ENCODE data around the gene TARS2.

TARS2 gene

GRCh38 chr1:150543500-150544143, 56.4 kb downstream of the TARS2 start:
- DNase-seq = no peak

DNA sequence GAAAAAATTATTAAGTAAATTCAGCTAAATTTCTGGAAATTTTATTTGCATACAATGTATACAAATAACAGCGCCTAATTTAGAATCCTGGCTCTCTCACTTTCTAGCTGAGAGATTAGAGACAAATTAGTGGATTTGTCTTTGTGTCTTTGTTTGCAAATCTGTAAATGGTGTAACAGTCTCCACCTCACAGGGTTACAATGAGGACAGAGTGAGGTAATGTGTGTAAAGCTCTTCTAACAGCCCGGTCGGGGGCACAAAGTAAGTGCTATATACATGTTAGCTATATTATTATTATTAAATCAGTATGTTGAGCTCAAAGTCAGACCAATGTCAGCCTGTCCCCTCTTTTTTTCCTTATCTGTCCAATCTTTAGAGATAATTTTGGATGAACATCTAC, 57.0 kb downstream of the TARS2 start:
- no peak for DNase-seq

GRCh38 chr1:150545486-150546032, 58.3 kb downstream of the TARS2 start:
- DNase-seq = no peak

- DNase-seq = no peak
Measured at GRCh38 chr1:150546294-150546937, 59.2 kb downstream of the TARS2 start.

GRCh38 chr1:150548324-150548631, 61.1 kb downstream of the TARS2 start:
- DNase-seq = no peak

- DNase-seq = no peak
Measured at GRCh38 chr1:150548632-150549495, 61.6 kb downstream of the TARS2 start, which contains the start of gene ADAMTSL4. ADAMTSL4 (plus strand) TSS chr1:150549408; CDS start chr1:150552289, 2,881 bp downstream.

- no peak for DNase-seq
Measured at GRCh38 chr1:150549496-150550221, 62.4 kb downstream of the TARS2 start.

DNA sequence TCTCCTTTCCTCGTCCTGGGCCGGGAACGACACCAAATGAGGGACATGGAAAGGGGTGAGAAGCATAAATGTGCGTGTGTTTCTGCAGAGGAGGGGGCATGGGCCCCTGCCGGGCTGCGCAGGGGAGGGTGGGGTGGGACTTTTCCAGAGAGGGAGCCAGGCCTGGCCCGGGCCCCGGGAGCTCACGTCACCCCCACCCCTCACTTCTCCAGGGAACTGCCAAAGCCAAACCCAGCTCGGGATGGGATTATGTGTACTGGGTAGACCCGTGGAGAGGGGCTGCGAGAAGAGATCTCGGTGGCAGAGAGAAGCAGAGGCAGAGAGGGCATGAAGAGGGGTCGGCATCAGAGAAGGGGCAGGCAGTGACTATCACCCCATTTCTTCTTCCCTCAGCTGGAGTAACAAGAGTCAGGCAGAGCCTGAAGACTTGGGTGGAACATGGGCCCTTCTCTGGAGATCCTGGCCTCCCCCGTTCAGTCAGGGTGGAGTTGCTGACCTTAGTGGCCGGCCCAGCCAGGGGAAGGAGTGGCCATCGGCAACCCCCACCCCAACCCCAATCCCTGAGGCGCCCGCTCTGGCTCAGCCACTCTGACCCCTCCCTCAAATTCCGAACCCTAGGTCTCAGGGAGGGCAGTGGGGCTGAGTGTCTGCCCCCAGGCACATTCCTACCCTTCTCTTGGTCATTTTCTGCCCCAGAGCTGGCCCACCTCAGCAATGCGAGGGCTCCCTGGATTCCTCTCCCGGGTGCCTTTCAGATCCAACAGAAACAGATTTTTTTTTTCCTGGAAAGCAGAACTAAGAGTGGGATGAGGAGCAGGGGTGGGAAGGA, 63.2 kb downstream of the TARS2 start:
- no peak for DNase-seq

DNA sequence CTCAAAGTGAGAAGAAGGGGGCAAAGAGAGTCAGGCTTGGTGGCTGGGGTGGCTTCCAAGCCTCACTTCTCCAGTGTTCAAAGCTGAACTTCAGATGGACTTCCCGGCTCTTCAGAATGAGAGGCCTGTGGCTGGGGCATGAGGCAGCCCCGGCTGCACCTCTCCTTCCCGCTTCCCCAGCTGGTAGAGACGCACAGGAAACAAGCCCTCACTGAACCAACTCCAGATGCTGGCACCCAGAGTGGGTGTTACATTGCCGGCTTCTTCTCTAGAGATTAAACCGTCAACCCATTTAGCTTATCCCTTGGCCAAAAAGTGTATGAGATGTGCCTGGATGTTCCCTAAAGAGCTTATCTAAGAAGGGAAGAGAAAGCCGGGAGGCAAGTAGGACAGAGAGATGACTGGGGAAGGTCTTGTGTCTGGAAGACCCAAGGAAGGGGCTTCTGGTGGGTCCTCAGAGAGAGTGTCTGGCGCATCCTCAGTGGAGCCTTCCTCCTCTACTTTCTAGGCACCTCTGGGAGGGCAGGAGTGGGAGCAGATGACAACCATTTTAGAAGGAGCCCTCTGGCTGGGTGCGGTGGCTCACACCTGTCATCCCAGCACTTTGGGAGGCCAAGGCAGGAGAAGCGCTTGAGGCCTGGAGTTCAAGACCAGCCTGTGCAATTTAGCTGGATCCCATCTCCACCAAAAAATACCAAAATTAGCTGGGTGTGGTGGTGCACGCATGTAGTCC, 64.0 kb downstream of the TARS2 start:
- no peak for DNase-seq

DNA sequence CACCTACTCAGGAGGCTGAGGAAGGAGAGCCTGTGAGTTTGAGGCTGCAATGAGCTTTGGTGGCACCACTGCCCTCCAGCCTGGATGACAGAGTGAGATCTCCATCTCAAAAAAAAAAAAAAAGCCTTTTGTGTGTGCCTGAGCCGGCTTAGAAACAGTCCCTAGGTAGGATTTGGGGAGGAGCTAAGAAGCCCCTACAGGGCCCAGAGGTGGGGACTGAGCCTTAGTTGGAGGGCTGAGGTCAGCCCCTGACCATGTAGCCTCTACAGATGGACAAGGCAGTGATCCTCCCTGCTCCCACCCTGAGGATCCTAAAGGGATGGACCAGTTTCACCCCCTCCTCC, 64.5 kb downstream of the TARS2 start:
- DNase-seq = no peak

DNA sequence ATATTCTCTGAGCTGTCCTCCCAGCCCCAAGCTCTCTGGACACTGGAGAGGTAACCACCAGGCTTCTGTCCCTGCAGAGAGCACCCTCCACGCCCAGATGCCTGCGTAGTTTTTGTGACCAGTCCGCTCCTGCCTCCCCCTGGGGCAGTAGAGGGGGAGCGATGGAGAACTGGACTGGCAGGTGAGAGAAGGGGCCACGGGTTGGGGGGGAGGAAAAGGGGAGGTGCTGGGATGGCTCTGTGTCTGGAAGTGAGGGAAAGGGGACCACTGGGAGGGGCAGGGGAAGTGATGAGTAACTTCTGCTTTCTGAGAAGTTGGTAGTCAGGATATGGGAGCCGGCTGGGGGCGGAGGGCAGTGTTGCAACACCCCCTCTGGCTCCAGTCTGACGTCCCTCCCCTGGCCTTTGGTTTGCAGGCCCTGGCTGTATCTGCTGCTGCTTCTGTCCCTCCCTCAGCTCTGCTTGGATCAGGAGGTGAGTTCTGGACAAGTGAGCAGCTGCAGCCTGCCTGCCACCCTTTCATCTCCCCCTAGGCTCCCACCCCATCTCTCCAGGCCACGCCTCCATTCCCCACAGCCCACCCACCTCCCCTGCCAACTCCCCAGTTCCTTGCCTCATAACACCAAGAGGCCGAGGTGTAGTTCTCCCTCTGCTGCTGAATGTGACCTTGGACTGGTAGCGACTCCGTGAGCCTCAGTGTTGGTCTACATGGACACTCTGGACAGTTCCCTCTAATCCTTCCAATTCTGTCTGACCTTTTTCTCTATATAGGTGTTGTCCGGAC, 65.1 kb downstream of the TARS2 start:
- DNase-seq = no peak

- DNase-seq = no peak
Measured at GRCh38 chr1:150552911-150553289, 65.7 kb downstream of the TARS2 start.

DNA sequence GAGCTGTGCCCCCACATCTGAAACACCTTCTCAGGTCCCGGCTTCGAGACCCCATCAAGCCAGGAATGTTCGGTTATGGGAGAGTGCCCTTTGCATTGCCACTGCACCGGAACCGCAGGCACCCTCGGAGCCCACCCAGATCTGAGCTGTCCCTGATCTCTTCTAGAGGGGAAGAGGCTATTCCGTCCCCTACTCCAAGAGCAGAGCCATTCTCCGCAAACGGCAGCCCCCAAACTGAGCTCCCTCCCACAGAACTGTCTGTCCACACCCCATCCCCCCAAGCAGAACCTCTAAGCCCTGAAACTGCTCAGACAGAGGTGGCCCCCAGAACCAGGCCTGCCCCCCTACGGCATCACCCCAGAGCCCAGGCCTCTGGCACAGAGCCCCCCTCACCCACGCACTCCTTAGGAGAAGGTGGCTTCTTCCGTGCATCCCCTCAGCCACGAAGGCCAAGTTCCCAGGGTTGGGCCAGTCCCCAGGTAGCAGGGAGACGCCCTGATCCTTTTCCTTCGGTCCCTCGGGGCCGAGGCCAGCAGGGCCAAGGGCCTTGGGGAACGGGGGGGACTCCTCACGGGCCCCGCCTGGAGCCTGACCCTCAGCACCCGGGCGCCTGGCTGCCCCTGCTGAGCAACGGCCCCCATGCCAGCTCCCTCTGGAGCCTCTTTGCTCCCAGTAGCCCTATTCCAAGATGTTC, 66.3 kb downstream of the TARS2 start:
- DNase-seq = no peak

GRCh38 chr1:150554086-150554452, 66.8 kb downstream of the TARS2 start:
- DNase-seq = no peak

GRCh38 chr1:150555198-150555970, 68.2 kb downstream of the TARS2 start:
- DNase-seq = no peak

- DNase-seq = no peak
Measured at GRCh38 chr1:150555971-150556865, 69.0 kb downstream of the TARS2 start.

DNA sequence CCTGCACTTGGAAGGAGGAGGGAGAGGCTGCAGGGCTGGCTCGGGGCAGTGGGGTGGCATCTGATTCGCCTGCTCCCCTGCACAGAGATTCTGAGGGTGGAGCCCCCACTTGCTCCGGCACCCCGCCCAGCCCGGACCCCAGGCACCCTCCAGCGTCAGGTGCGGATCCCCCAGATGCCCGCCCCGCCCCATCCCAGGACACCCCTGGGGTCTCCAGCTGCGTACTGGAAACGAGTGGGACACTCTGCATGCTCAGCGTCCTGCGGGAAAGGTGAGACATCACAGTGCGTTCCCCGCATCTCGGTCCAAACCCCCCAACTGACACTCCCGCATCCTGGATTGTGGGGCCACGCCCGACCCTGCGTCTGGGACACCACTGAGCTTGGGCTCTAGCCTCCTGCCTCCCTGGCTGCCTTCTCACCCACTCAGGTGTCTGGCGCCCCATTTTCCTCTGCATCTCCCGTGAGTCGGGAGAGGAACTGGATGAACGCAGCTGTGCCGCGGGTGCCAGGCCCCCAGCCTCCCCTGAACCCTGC, 69.9 kb downstream of the TARS2 start:
- DNase-seq = no peak

All from activated effector memory CD4-positive, alpha-beta T cell treated with Interleukin-2 at 50 U/mL for 16 hours (primary cell).